SK-N-MC (cell line): ENCODE results near the gene DYNLRB1.

Experiments
- DNase-seq: peaks from one replicate; pipeline ENCODE4 v3.0.0-alpha.2; 2011; ENCODE audit warnings: low read depth, low spot score
- H3K27ac ChIP-seq: fragments of 200-600 bp; sonication (generic); 2 replicates; pipeline ENCODE4 v1.5.1; 2016; ENCODE audit warnings: mixed run types
- H3K36me3 ChIP-seq: fragments of 200-600 bp; sonication (generic); 2 replicates; pipeline ENCODE4 v1.6.1; 2017; ENCODE audit warnings: antibody characterized with exemption, low read length, mixed read lengths; ENCODE audit not compliant: insufficient read depth
- H3K4me3 ChIP-seq: fragments of 200-600 bp; sonication (generic); 2 replicates; pipeline ENCODE4 v1.5.1; 2016
- H3K9ac ChIP-seq: fragments of 200-600 bp; sonication (generic); 2 replicates; pipeline ENCODE4 v1.8.0; 2017; ENCODE audit warnings: mixed run types, mixed read lengths; ENCODE audit not compliant: insufficient read length
- H3K9me3 ChIP-seq: fragments of 200-600 bp; sonication (generic); 2 replicates; pipeline ENCODE4 v1.6.1; 2017; ENCODE audit warnings: low read depth, mild to moderate bottlenecking, antibody characterized with exemption, low read length, moderate library complexity, mixed read lengths
- EZH2 ChIP-seq: fragments of 200-600 bp; sonication (generic); IDR thresholded peaks from one replicate; pipeline ENCODE4 v1.6.1; 2017; ENCODE audit warnings: antibody characterized with exemption
- FOXP2 ChIP-seq: optimal IDR thresholded peaks from 2 replicates; pipeline ENCODE3; 2011; ENCODE audit warnings: mild to moderate bottlenecking, moderate library complexity; ENCODE audit not compliant: insufficient read depth; ENCODE audit errors: extremely low read length, control extremely low read depth
- POLR2AphosphoS5 ChIP-seq: IDR thresholded peaks from 2 replicates; pipeline ENCODE4 v1.6.1; 2012; ENCODE audit warnings: mild to moderate bottlenecking, low read depth, low read length, borderline replicate concordance

DYNLRB1 gene

DNA sequence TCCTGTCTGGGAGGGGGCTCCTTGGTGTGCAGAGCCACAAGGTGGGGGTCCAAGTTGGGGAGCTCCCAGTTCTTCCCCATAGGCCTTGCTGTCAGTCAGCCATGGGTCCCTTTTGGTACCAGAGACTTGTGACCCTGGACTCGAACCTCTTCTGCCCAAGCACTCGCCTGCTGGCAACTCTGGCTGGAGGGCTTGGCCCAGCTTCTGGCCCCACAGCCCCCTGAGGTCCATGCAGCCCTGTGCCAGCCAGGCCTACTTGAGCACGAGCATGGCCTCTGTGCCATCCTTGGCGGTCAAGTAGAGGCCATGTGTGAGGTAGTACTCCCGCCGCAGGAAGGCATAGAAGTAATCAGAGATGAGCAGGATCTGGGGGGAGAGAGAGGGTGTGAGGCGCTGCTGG is 44.4 kb downstream of the DYNLRB1 start:
- H3K36me3 ChIP-seq, result no peaks in the 10 kb centered on the region
- no peak overlapping the region for H3K4me3 ChIP-seq
- H3K9me3 ChIP-seq, result no peaks in the 10 kb centered on the region
- no peak for DNase-seq
- TF ChIP-seq POLR2AphosphoS5 (no peak), FOXP2 (no peak), EZH2 (no peak)
- no peak overlapping the region for H3K27ac ChIP-seq
- no peak overlapping the region for H3K9ac ChIP-seq

DNA sequence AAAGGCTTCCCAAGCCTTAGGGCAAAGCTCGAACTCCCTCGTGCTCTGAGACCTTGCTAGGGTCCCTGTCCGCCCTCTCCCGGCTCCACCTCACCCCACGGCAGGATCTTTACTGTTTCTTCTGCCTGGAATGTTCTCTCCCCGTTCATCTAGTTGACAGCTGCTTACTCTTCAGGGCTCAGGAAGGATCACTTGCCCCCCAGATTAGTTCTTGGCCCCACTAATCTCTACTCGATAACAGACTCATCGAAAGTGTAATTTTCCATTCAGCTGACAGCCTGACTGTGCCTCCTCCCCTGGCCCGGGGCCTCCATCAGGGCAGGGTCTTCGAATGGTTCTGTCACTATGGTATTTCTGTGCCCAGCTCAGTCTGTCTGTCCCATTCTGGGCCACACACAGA is 45.4 kb downstream of the DYNLRB1 start:
- no peaks in the 10 kb centered on the region for H3K9me3 ChIP-seq
- DNase-seq, result no peak
- TF ChIP-seq POLR2AphosphoS5 (no peak), FOXP2 (no peak), EZH2 (no peak)
- H3K4me3 ChIP-seq, result no peak overlapping the region
- H3K27ac ChIP-seq, result no peak overlapping the region
- H3K36me3 ChIP-seq, result no peaks in the 10 kb centered on the region
- H3K9ac ChIP-seq, result no peak overlapping the region

DNA sequence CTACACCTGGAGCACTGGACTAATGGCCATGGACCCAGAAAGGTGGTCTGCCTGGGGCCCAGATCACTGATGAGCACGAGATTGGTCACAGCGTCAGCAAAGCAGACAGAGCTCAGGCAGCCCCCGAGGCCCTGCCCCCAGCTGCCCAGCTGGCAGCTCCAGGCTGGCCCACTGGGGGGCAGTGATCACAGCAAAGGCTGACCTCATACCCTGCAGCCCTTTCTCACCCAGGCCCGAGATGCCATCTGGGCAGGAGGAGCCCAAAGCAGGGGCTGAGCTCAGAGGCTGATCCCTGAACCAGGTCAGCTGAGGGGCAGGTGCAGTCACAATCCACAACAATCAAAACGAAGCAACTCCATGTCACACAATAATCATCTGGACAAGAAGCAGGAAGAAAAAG is 46.4 kb downstream of the DYNLRB1 start:
- no peak overlapping the region for H3K9ac ChIP-seq
- DNase-seq, result no peak
- no peaks in the 10 kb centered on the region for H3K36me3 ChIP-seq
- no peak overlapping the region for H3K4me3 ChIP-seq
- TF ChIP-seq EZH2, result no peak
- TF ChIP-seq FOXP2, result no peak
- no peak for TF ChIP-seq POLR2AphosphoS5
- H3K9me3 ChIP-seq, result no peaks in the 10 kb centered on the region
- no peak overlapping the region for H3K27ac ChIP-seq

DNA sequence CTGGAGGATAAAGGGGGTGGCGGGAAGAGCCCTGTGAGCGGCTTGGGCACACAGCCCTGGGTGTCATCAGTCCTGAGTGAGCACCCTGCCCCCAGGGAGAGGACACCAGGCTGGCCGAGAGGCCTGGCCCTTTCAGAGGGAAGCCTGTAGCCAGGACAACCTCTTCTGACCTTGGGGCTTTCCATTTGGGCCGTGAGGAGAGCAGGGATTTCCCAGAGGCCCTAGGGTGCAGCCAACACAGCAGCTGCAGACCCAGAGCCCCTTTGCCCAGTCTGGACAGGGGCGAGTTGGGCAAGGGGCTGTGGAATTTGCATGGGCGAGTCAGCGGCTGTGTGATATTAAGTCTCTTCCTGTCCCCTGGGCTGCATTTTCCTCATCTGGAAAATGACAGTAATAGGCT is 48.6 kb downstream of the DYNLRB1 start:
- TF ChIP-seq FOXP2 (no peak), POLR2AphosphoS5 (no peak), EZH2 (no peak)
- Histone ChIP-seq H3K4me3 (no peak overlapping the region), H3K9me3 (no peaks in the 10 kb centered on the region), H3K9ac (no peak overlapping the region), H3K36me3 (no peaks in the 10 kb centered on the region), H3K27ac (no peak overlapping the region)
- DNase-seq, result no peak

DNA sequence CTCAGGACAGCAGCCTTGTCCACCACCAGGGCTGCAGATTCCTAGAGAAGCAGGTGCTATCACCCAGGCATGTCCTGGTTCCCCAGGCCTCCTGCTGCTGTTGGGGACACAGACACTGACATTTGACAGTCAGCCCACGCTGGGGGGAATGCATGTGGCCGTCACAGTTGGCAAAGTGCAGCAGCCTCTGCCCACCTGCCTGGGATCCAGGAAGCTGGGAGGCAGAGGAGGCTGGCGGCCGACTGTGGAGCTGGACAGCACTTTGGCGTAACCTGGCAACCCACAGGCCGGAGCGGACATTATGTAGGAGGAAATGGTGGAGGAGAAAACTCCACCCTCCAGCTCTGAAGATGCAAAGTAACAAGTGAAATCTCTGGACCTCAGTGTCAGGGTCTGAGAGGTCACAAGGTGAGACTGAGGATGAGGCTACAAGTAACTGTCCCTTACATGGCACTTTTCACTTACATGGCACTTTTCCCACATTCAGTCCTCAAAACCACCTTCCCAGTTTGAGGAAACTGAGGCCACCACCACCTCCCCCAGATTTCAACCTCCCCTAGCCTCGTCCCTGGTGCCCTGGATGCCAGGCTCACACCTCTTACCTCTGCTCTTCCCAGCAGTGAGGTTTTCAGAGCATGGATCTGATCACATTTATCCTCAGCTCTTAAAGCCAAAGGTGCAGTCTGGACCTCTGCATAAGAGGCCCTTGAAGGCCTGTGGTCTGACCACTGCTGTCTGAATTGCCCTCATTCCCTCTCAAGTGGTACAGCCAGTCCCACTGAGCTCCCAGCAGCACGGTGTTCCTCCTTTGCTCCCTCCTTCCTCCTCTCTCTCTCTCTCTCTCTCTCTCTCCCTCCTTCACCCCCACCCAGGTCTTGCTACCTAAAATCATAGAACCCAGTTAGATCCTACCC is 51.0 kb downstream of the DYNLRB1 start:
- H3K27ac ChIP-seq, result no peak overlapping the region
- DNase-seq, result no peak
- no peaks in the 10 kb centered on the region; the same call in 1 of the 2 replicates for H3K36me3 ChIP-seq
- TF ChIP-seq FOXP2 (no peak), EZH2 (no peak), POLR2AphosphoS5 (no peak)
- no peak overlapping the region for H3K4me3 ChIP-seq
- H3K9me3 ChIP-seq, result no peaks in the 10 kb centered on the region
- H3K9ac ChIP-seq, result no peak overlapping the region

DNA sequence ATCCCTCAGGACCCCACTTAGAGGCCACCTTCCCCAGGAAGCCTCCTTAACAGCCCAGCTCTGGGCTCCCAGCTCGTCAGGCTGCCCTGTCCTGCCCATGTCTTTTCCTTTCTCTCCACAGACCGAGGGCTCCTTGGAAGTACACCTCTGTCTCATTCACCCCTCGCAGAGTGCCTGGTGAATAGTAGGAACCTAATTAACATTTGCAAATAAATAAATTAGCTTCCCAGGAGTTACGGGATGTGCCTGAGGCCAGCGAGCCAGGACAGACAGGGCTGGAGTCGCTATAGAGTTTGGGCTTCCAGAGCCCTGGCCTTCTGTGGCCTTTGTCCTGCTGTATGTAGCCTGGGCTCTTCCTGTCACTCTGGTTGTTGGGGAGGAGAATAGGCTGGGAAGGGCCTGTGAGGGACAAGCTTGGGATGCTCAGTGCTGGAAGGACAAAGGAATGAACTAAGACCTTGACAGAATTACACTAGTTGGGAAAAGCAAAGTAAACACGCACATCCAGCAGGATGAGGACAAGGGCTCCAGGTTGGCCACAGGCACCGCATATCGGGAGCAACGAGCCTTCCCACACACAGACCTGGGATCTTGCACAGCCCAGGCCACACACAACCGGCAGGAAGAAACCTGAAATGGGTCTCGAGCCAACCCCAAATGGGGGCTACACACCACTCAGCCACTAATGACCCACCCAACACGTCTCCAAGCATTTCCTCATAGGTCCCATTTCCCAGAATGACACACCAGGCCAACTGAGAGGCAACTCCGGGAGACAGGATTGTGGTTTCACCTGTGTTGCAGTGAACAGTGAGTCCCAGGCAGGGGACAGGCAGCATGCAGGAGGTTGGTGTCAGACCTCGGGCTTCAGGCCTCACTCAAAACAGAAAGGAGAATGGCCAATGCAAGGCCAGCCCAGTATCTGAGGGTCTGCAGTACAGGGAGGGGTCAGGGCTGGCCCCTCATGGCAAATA is 52.0 kb downstream of the DYNLRB1 start:
- TF ChIP-seq FOXP2, result no peak
- no peak overlapping the region for H3K27ac ChIP-seq
- DNase-seq, result no peak
- no peaks in the 10 kb centered on the region; the same call in 1 of the 2 replicates for H3K36me3 ChIP-seq
- no peak overlapping the region for H3K9ac ChIP-seq
- no peak overlapping the region for H3K4me3 ChIP-seq
- no peaks in the 10 kb centered on the region for H3K9me3 ChIP-seq

DNA sequence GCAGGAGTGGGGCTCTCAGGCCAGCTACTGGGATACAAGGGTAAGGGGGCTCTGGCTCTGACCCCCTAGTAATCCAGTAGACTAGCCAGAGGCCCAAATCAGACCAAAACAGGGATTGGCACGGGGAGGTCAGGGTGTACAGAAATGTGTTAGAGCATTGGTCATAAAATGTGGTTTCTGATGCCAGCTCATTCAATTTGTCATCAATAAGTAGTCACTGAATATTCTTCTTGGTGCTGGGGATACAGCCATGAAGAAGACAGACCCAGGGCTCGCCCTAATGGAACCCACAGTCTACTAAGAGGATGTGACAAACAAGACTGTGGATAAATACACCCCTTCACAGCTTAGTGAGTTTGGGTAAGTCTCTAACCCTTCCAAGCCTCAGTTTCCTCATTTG is 53.4 kb downstream of the DYNLRB1 start:
- no peak for DNase-seq
- H3K27ac ChIP-seq, result no peak overlapping the region
- no peak overlapping the region for H3K4me3 ChIP-seq
- H3K9ac ChIP-seq, result no peak overlapping the region
- H3K9me3 ChIP-seq, result no peaks in the 10 kb centered on the region
- no peak for TF ChIP-seq FOXP2
- no peak for TF ChIP-seq EZH2
- H3K36me3 ChIP-seq, result no peaks in the 10 kb centered on the region; the same call in 1 of the 2 replicates

DNA sequence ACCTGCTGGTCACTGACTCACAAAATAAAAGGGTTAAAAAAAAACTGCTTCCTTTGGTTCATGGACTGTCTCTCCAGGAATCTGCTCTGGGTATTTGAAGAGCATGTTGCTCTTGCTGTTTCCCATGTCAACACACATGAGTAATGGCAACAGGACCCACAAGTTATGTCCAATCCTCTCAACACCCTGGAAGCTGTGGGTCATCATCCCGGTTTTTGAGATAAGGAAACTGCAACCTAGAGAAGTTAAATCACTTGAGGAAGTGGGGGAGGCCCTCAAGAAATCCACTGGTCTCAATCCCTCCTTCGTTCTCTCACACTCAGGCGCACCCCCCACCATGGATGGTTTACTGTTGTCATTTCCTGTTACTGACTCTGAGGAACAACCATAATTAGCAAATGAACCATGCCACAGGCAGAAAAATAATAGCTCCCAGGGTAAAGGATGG is 54.7 kb downstream of the DYNLRB1 start:
- Histone ChIP-seq H3K4me3 (no peak overlapping the region), H3K9ac (no peak overlapping the region), H3K27ac (no peak overlapping the region; the same call in 1 of the 2 replicates), H3K9me3 (no peaks in the 10 kb centered on the region), H3K36me3 (no peaks in the 10 kb centered on the region; the same call in 1 of the 2 replicates)
- no peak for DNase-seq
- TF ChIP-seq FOXP2 (no peak), EZH2 (no peak), POLR2AphosphoS5 (no peak)
